HL-60 (cell line): ENCODE measurements around the gene PPL.

ENCODE experiments used
- GABPA ChIP-seq: IDR thresholded peaks from 2 replicates; pipeline ENCODE4 v1.6.1; 2012; ENCODE audit warnings: low read depth
- POLR2AphosphoS5 ChIP-seq: IDR thresholded peaks from 2 replicates; pipeline ENCODE4 v1.6.1; 2012; ENCODE audit warnings: low read depth
- REST ChIP-seq: IDR thresholded peaks from 2 replicates; pipeline ENCODE4 v1.6.1; 2012; ENCODE audit warnings: low read depth; ENCODE audit not compliant: insufficient replicate concordance
- SPI1 ChIP-seq: IDR thresholded peaks from 2 replicates; pipeline ENCODE4 v1.6.1; 2012; ENCODE audit warnings: low read depth, mild to moderate bottlenecking, borderline replicate concordance
- TF ChIP-seq, protein P1 (sequence below): IDR thresholded peaks from one replicate; pipeline ENCODE4 v1.5.1; 2011; ENCODE audit warnings: low read length, control low read depth, inconsistent platforms; ENCODE audit not compliant: insufficient read depth

DNA sequence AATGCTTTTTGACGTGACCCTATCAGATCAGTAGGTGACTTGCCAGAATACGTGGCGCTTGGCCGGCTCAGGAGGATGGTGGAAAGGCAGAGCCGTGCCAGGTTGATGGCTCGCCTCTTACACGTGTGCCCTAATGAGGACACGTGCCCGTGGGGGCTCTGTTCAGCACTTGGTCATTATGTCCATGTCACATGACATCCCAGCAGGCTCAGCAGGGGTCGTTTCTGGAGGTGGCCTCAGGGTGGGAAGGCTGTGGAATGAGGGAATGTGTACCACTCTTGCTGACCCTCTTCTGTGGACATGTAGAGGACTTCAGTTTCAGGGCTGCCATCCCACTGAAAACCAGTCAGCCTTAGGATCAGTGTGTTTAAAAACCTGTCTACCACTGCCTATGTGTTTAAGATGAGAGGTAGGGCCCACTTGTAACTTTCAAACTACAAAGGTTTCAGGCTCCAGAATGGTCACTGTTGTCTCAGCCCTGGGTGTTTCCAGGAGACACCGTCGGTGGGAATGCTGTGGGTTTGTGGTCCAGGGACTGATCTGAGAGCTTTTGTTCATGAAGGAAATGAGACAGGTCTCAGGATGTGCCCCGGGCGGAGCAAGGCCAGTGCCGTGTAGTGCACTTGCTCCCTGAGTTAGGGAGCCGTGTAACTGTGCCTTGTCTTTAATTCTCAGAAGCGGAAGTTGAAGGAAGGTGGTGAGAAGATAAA, 77.6 kb downstream of the PPL start:
- TF ChIP-seq, protein P1, sequence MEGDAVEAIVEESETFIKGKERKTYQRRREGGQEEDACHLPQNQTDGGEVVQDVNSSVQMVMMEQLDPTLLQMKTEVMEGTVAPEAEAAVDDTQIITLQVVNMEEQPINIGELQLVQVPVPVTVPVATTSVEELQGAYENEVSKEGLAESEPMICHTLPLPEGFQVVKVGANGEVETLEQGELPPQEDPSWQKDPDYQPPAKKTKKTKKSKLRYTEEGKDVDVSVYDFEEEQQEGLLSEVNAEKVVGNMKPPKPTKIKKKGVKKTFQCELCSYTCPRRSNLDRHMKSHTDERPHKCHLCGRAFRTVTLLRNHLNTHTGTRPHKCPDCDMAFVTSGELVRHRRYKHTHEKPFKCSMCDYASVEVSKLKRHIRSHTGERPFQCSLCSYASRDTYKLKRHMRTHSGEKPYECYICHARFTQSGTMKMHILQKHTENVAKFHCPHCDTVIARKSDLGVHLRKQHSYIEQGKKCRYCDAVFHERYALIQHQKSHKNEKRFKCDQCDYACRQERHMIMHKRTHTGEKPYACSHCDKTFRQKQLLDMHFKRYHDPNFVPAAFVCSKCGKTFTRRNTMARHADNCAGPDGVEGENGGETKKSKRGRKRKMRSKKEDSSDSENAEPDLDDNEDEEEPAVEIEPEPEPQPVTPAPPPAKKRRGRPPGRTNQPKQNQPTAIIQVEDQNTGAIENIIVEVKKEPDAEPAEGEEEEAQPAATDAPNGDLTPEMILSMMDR = no peak
- TF ChIP-seq POLR2AphosphoS5 (no peak), REST (no peak), GABPA (no peak), SPI1 (no peak)
